HG02759 (cell line): ENCODE data around the gene IFITM10.

Experiments
- ATAC-seq: cut with Tn5 transposase; IDR thresholded peaks from one replicate; pipeline ENCODE4 v1.9.1; 2021; ENCODE audit warnings: mild to moderate bottlenecking, moderate library complexity; ENCODE audit not compliant: unreplicated experiment

IFITM10 gene

GRCh38 chr11:1727096-1727690, 23.2 kb downstream of the IFITM10 start:
- ATAC-seq = no peak

GRCh38 chr11:1719781-1720180, 30.6 kb downstream of the IFITM10 start:
- no peak for ATAC-seq

- no peak for ATAC-seq
Observed at GRCh38 chr11:1718326-1718725, 32.1 kb downstream of the IFITM10 start.

- ATAC-seq = no peak
Observed at GRCh38 chr11:1717745-1718144, 32.6 kb downstream of the IFITM10 start.

- ATAC-seq = no peak
Observed at GRCh38 chr11:1714908-1715885, 35.2 kb downstream of the IFITM10 start.

GRCh38 chr11:1708716-1709115, 41.7 kb downstream of the IFITM10 start:
- ATAC-seq = no peak

- no peak for ATAC-seq
Observed at GRCh38 chr11:1707751-1708150, 42.6 kb downstream of the IFITM10 start.

- no peak for ATAC-seq
Observed at GRCh38 chr11:1706634-1707400, 43.6 kb downstream of the IFITM10 start.

- no peak for ATAC-seq
Observed at GRCh38 chr11:1705126-1706052, 45.0 kb downstream of the IFITM10 start.

GRCh38 chr11:1703146-1703545, 47.2 kb downstream of the IFITM10 start:
- no peak for ATAC-seq

- no peak for ATAC-seq
Observed at GRCh38 chr11:1702506-1702905, 47.9 kb downstream of the IFITM10 start.

- ATAC-seq = no peak
Observed at GRCh38 chr11:1701091-1701807, 49.1 kb downstream of the IFITM10 start.

- no peak for ATAC-seq
Observed at GRCh38 chr11:1699771-1700170, 50.6 kb downstream of the IFITM10 start.

GRCh38 chr11:1696608-1697570, 53.5 kb downstream of the IFITM10 start, which contains the start of gene KRTAP5-6:
Gene KRTAP5-6 (plus strand): TSS chr11:1697195. CDS start chr11:1697246, 51 bp downstream.
- no peak for ATAC-seq

- no peak for ATAC-seq
Observed at GRCh38 chr11:1695548-1696108, 54.8 kb downstream of the IFITM10 start.

- ATAC-seq = no peak
Observed at GRCh38 chr11:1694846-1695547, 55.4 kb downstream of the IFITM10 start.

- peak; percentile 62 for ATAC-seq
Observed at GRCh38 chr11:1694064-1694845, 56.1 kb downstream of the IFITM10 start.
